ENCODE data around the gene A1CF. TPM values are rescaled to one million over a fixed set of nuclear protein-coding genes. Genes with fewer than 3 reads are reported as not detected.
"Not testable (repeated sequence)": the region's sequence is repeated elsewhere in the genome, so short reads cannot be mapped to it uniquely, and the experiment has no call there.

A1CF gene
- total RNA-seq, 4 donors from 2014 or later: 0.19 TPM; not detected in 3

DNA sequence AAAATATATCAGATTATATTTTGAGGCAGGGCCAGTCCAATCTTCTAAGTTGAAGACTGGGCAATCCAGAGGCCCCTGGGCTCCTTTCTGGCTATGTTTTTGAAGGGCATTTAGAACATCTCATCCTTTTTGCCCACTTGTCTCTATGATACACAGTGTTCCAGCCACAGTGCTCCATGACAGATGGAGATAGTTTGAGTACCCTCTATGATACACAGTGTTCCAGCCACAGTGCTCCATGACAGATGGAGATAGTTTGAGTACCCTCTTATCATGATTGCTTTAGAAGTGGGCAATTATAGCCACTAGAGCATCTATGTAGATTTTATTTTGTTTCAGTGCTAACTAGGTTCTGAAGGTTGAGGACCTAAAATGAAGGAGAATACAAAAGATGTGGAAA is 33.1 kb upstream of the A1CF start:
- ATAC-seq (ENCODE audit: low FRiP score): no peak
- no peak for TF ChIP-seq CTCF (IDR thresholded peaks at IDR 0.05)
- DNase-seq (ENCODE audit: low spot score): no peak

DNA sequence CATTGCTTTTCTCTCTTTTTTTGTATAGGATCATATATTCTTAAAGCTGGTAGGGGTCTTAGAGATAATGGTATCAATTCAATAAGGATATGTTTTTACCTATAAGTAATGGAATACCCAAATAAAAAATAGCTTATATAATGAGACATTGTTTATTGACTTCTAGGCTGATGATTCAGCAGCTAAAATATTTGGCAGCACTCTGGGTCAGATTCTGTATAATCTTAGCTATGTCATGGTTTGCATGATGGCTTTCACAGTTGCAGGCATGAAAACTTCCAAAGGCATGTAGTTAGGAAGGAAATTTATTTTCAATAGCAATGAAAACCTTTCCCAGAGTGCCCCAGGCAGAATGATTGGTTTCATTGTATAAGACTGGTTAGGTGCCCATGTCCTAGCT is 32.1 kb upstream of the A1CF start:
- no peak for ATAC-seq (ENCODE audit: low FRiP score)
- no peak for TF ChIP-seq CTCF (IDR thresholded peaks at IDR 0.05)
- no peak for DNase-seq (ENCODE audit: low spot score)

DNA sequence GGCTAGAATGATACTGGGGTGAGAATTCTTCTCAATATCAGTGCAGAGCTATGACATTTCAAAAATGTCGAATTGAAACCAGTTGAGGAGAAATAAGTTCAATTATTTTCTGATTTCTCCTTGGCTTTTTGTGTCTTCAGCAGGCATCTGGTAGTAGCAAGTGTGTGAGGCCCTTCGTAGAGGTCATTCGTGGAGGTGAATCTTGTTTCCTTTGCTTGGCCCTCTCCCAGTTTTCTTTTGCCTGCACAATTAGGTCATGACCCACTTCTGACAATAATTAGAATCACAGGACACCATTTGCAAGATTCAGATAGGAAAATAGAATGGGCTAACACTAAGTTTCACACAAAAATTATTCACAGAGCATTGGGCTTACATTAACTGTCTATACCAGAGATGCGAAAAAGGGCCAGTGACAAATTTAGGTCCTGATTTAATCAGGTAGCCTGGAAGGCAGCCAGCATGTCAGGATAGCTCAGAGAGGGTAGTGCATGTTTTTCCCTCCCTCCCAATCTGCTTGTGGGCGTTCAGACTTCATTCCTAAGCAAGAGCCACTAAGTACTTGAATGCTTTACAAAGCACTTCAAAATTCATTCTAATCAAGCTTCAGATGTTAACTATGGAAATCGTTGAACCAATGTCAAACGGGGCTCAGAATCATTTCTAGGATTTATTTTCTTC is 24.0 kb upstream of the A1CF start:
- DNase-seq (ENCODE audit: low spot score) (no peak), ATAC-seq (ENCODE audit: low FRiP score) (no peak)
- no peak for TF ChIP-seq CTCF (IDR thresholded peaks at IDR 0.05)

GRCh38 chr10:50908366-50908765 is 22.9 kb upstream of the A1CF start:
- DNase-seq (ENCODE audit: low spot score) (no peak), ATAC-seq (ENCODE audit: low FRiP score) (no peak)
- no peak for TF ChIP-seq CTCF (IDR thresholded peaks at IDR 0.05)

GRCh38 chr10:50905797-50906196 is 20.4 kb upstream of the A1CF start:
- not testable (repeated sequence) for ATAC-seq (ENCODE audit: low FRiP score); DNase-seq (ENCODE audit: low spot score)

DNA sequence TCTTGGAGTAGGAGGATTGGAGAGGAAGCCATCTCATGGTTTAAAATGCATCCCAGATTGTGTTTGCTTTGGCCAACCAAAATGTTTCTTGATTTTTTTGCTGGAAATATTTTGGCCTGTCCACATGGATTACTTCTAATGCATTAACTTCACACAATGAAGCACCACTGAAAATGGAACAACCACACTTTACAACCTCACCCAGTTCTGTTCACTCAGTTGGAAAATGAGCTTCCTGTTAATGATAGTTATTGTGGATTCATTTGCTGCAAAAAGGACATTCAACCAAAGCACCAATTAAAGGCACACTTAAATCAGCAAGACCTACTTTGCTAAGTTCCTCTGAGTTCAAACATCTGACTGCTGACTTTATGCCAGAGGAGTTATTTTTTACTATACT is 11.3 kb upstream of the A1CF start:
- TF ChIP-seq CTCF (IDR thresholded peaks at IDR 0.05): no peak
- DNase-seq (ENCODE audit: low spot score): no peak
- ATAC-seq (ENCODE audit: low FRiP score): no peak

GRCh38 chr10:50894312-50894711 is 8.9 kb upstream of the A1CF start:
- DNase-seq (ENCODE audit: low spot score) (no peak), ATAC-seq (ENCODE audit: low FRiP score) (no peak)
- TF ChIP-seq CTCF (IDR thresholded peaks at IDR 0.05): no peak
